Neural crest cell (in vitro differentiated cells): ENCODE data around the gene HTN1. TPM values are rescaled to one million over a fixed set of nuclear protein-coding genes. Genes with fewer than 3 reads are reported as not detected.

Source experiments
- DNase-seq: peaks from one replicate; pipeline ENCODE4 v3.0.0; 2021; ENCODE audit warnings: low read depth, mixed read lengths, low spot score
- H3K27ac Mint-ChIP-seq: one replicate; pipeline ENCODE4 v1.8.0; 2021; ENCODE audit warnings: mild to moderate bottlenecking, mixed read lengths; ENCODE audit not compliant: unreplicated experiment
- H3K27me3 Mint-ChIP-seq: 2 replicates; pipeline ENCODE4 v1.8.0; 2021; ENCODE audit warnings: low read depth, mild to moderate bottlenecking, mixed read lengths
- H3K36me3 Mint-ChIP-seq: 2 replicates; pipeline ENCODE4 v1.8.0; 2021; ENCODE audit warnings: low read depth, mild to moderate bottlenecking, mixed read lengths
- H3K4me1 Mint-ChIP-seq: 2 replicates; pipeline ENCODE4 v1.8.0; 2021; ENCODE audit warnings: mixed read lengths
- H3K4me3 Mint-ChIP-seq: one replicate; pipeline ENCODE4 v1.8.0; 2021; ENCODE audit warnings: mild to moderate bottlenecking, mixed read lengths
- H3K9me3 Mint-ChIP-seq: 2 replicates; pipeline ENCODE4 v1.8.0; 2021; ENCODE audit warnings: mixed read lengths
- total RNA-seq: library from RNA; stranded (reverse); gene quantifications from 2 replicates; pipeline ENCODE4 v1.2.1, GENCODE V29; 2021
- TF ChIP-seq, protein P1 (sequence below): fragments of 200-600 bp; sonication (generic); conservative IDR thresholded peaks from 2 replicates; pipeline ENCODE4 v1.5.0; 2021; ENCODE audit warnings: antibody characterized with exemption, mild to moderate bottlenecking

The HTN1 gene
- total RNA-seq, 1 donor from 2014 or later: not detected

- DNase-seq: no peak
- no peak overlapping the region for H3K27ac Mint-ChIP-seq
- TF ChIP-seq, protein P1, sequence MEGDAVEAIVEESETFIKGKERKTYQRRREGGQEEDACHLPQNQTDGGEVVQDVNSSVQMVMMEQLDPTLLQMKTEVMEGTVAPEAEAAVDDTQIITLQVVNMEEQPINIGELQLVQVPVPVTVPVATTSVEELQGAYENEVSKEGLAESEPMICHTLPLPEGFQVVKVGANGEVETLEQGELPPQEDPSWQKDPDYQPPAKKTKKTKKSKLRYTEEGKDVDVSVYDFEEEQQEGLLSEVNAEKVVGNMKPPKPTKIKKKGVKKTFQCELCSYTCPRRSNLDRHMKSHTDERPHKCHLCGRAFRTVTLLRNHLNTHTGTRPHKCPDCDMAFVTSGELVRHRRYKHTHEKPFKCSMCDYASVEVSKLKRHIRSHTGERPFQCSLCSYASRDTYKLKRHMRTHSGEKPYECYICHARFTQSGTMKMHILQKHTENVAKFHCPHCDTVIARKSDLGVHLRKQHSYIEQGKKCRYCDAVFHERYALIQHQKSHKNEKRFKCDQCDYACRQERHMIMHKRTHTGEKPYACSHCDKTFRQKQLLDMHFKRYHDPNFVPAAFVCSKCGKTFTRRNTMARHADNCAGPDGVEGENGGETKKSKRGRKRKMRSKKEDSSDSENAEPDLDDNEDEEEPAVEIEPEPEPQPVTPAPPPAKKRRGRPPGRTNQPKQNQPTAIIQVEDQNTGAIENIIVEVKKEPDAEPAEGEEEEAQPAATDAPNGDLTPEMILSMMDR: no peak
- H3K27me3 Mint-ChIP-seq: peaks cover 2% of the 10 kb centered on the region
- H3K9me3 Mint-ChIP-seq: no peaks in the 10 kb centered on the region
- H3K4me1 Mint-ChIP-seq: no peaks in the 10 kb centered on the region
- no peaks in the 10 kb centered on the region for H3K36me3 Mint-ChIP-seq
- H3K4me3 Mint-ChIP-seq: no peak overlapping the region
Observed at GRCh38 chr4:70099206-70099605, 49.0 kb downstream of the HTN1 start.

Other genes with a start within 250 kb of the HTN1 start
- not detected in 2 replicates for gene SULT1E1, start 190.3 kb upstream of the HTN1 start, total RNA-seq
- gene CSN1S1, start 119.4 kb upstream of the HTN1 start, total RNA-seq: not detected in 2 replicates
- not detected in 2 replicates for gene CSN2, start 84.7 kb upstream of the HTN1 start, total RNA-seq
- not detected in 2 replicates for gene STATH, start 54.5 kb upstream of the HTN1 start, total RNA-seq
- gene HTN3, start 22.0 kb upstream of the HTN1 start, total RNA-seq: not detected in 2 replicates
- gene PRR27, start 103.8 kb downstream of the HTN1 start, total RNA-seq: not detected in 2 replicates
- gene ODAM, start 145.3 kb downstream of the HTN1 start, total RNA-seq: not detected in 2 replicates
- not detected in 2 replicates for gene FDCSP, start 175.7 kb downstream of the HTN1 start, total RNA-seq
- not detected in 2 replicates for gene CSN3, start 192.2 kb downstream of the HTN1 start, total RNA-seq